ENCODE results near the gene ZNF738. TPM values are rescaled to one million over a fixed set of nuclear protein-coding genes. Genes with fewer than 3 reads are reported as not detected.
"Not testable (repeated sequence)": the region's sequence is repeated elsewhere in the genome, so short reads cannot be mapped to it uniquely, and the experiment has no call there.

The ZNF738 gene
- total RNA-seq, result 1 to 10 TPM; 4.5 to 5.2 TPM
- long read RNA-seq, donor 1, partial matches to known transcripts, result 0 of 2 reads
- long read RNA-seq, donor 1, other reads (novel, unspliced or antisense), result 1 of 2 reads
- long read RNA-seq, donor 2, partial matches to known transcripts, result 0 of 1 reads
- long read RNA-seq, donor 2, other reads (novel, unspliced or antisense), result 0 of 1 reads

- intact Hi-C loops (cut with DNase I), result no loop called here
- peak; percentile 97 for DNase-seq (ENCODE audit: low spot score)
Measured at GRCh38 chr19:21358768-21359451, at the start of gene ZNF738. Gene ZNF738 (plus strand): TSS chr19:21359000. CDS start chr19:21359141, 141 bp downstream.

GRCh38 chr19:21312807-21313206 is 46.0 kb upstream of the ZNF738 start:
- DNase-seq (ENCODE audit: low spot score); intact Hi-C loops (cut with DNase I): not testable (repeated sequence)

GRCh38 chr19:21314676-21315075 is 44.1 kb upstream of the ZNF738 start:
- intact Hi-C loops (cut with DNase I), result no loop called here
- no peak for DNase-seq (ENCODE audit: low spot score)

- DNase-seq (ENCODE audit: low spot score), result no peak
- intact Hi-C loops (cut with DNase I), result no loop called here
Measured at GRCh38 chr19:21317821-21318220, 41.0 kb upstream of the ZNF738 start.

DNA sequence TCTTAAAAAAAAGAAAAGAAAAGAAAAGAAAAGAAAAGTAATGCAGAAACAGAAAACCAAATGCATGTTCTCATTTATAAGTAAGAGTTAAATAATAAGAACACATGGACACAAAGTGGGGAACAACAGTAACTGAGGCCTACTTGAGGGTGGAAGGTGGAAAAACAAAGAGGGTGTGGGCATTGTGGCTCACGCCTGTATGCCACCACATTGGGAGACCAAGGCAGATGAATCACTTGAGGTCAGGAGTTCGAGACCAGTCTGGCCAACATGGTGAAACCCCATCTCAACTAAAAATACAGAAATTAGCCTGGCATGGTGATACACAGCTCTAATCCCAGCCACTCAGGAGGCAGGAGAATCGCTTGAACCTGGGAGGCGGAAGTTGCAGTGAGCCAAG is 37.7 kb upstream of the ZNF738 start:
- DNase-seq (ENCODE audit: low spot score), result no peak
- intact Hi-C loops (cut with DNase I), result no loop called here

DNA sequence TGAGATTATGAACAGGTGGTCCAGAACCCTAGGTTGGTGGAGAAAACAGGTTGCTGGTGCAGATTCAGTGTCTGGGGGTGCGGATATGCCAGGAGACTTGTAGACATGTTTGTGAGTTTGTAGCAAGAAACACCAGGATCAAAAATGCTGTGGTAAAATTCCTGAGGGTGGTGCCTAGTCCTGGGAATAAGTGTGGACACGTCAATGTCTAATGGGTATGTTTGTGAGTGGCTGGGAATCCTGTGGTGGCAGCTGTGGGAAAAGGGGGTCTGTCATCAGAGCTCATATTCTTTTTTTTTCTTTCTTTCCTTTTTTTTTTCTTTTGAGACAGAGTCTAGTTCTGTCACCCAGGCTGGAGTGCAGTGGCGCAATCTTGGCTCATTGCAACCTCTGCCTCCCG is 36.8 kb upstream of the ZNF738 start:
- intact Hi-C loops (cut with DNase I), result no loop called here
- no peak for DNase-seq (ENCODE audit: low spot score)

GRCh38 chr19:21322528-21322927 is 36.3 kb upstream of the ZNF738 start:
- intact Hi-C loops (cut with DNase I), result no loop called here
- DNase-seq (ENCODE audit: low spot score), result no peak

GRCh38 chr19:21323000-21323399 is 35.8 kb upstream of the ZNF738 start:
- no peak for DNase-seq (ENCODE audit: low spot score)
- intact Hi-C loops (cut with DNase I), result no loop called here

- no peak for DNase-seq (ENCODE audit: low spot score)
- intact Hi-C loops (cut with DNase I), result no loop called here
Measured at GRCh38 chr19:21326169-21326568, 32.6 kb upstream of the ZNF738 start.

- intact Hi-C loops (cut with DNase I), result no loop called here
Measured at GRCh38 chr19:21328406-21328805, 30.4 kb upstream of the ZNF738 start.

GRCh38 chr19:21328885-21329605 is 29.8 kb upstream of the ZNF738 start, which contains the start of gene ZNF708:
Gene ZNF708 (minus strand): TSS chr19:21329410. CDS start chr19:21329212, 198 bp downstream.
- DNase-seq (ENCODE audit: low spot score), result peak; percentile 96
- intact Hi-C loops (cut with DNase I), result no loop called here

More at GRCh38 chr19:21328406-21328805, 30.4 kb upstream of the ZNF738 start:
- no peak for DNase-seq (ENCODE audit: low spot score)

DNA sequence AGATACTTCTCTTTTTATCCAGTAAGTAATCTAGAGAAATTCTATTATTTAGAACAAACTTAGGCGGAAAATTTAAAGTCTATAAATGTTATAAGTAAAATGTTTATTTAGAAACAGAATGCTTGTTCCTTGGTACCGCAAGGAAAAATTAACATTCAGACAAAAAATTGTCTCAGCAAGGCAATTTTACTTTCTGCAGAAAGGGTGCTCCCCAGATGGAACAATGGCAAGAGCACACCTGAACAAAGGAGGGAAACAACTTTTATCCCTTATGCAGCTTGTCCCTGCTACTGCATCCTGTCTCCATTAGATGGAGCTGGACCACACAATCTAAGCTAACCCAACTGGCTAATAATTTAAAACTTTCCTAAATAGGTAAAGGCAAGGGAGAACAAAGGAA is 23.1 kb upstream of the ZNF738 start:
- intact Hi-C loops (cut with DNase I), result no loop called here
- no peak for DNase-seq (ENCODE audit: low spot score)

DNA sequence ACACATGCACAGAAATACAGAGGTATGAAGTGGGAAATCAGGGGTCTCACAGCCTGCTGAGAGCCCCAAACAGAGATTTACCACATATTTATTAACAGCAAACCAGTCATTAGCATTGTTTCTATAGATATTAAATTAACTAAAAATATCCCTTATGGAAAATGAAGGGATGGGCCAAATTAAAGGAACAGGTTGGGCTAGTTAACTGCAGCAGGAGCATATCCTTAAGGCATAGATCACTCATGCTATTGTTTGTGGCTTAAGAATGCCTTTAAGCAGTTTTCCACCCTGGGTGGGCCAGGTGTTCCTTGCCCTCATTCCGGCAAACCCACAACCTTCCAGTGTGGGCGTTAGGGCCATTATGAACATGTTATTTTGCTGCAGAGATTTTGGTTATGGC is 14.0 kb upstream of the ZNF738 start:
- DNase-seq (ENCODE audit: low spot score); intact Hi-C loops (cut with DNase I): not testable (repeated sequence)

DNA sequence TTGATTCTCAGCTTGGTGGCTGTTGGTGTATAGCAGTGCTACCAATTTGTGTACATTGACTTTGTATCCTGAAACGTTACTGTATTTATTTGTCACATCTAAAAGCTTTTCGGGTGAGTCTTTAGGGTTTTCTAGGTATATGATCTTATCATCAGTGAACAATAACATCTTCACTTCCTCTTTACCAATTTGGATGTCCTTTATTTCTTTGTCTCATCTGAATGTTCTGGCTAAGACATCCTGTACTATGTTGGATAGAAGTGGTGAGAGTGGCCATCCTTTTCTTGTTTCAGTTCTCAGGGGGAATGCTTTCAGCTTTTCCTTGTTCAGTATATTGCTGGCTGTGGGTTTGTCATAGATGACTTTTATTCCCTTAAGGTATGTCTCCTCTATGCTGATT is 6.0 kb upstream of the ZNF738 start:
- DNase-seq (ENCODE audit: low spot score), result no peak
- intact Hi-C loops (cut with DNase I), result no loop called here

DNA sequence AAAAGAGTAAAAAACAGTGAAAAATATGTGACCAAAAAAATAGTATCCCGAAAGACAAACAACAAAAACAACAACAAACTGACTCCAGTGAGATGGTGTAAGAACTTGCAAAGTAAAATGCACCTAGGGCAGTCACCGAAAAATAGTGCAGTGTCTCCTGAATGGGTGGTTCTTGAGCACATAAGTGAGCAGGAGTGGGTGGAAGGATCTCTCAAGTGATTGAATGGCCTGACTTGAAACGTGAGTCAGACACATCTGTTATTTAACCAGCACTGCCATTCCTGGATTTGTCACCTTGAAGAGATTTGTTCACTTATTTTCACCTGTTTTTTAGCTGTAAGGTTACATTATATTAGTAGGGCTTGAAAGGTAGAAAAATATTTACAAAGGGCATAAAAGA is 3.5 kb downstream of the ZNF738 start:
- intact Hi-C loops (cut with DNase I), result no loop called here
- no peak for DNase-seq (ENCODE audit: low spot score)

- intact Hi-C loops (cut with DNase I), result no loop called here
- no peak for DNase-seq (ENCODE audit: low spot score)
Measured at GRCh38 chr19:21383980-21384582, 25.3 kb downstream of the ZNF738 start.

DNA sequence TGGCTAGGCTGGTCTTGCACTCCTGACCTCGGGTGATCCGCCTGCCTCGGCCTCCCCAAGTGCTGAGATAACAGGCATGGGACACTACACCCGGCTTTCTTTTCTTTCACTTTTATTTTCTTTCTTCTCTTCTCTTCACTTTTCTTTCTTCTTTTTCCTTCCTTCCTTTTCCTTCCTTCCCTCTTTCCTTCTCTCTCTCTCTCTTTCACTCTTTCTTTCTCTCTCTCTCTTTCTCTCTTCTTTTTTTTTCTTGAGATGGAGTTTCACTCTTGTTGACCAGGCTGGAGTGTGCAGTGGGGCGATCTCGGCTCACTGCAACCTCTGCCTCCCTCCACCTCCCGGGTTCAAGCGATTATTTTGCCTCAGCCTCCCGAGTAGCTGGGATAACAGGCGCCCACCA is 37.3 kb downstream of the ZNF738 start:
- DNase-seq (ENCODE audit: low spot score), result no peak
- intact Hi-C loops (cut with DNase I), result no loop called here

GRCh38 chr19:21396893-21397572 is 38.2 kb downstream of the ZNF738 start, which contains the start of gene ZNF493:
Gene ZNF493 (plus strand): TSS chr19:21397133. CDS start chr19:21397238, 105 bp downstream.
- intact Hi-C loops (cut with DNase I), result no loop called here
- DNase-seq (ENCODE audit: low spot score), result peak; percentile 97

- DNase-seq (ENCODE audit: low spot score), result no peak
- intact Hi-C loops (cut with DNase I), result no loop called here
Measured at GRCh38 chr19:21398851-21399250, 40.1 kb downstream of the ZNF738 start.

Measured in posterior vena cava (tissue), 2 donors.